ENCODE data around the gene GPR39.

DNA sequence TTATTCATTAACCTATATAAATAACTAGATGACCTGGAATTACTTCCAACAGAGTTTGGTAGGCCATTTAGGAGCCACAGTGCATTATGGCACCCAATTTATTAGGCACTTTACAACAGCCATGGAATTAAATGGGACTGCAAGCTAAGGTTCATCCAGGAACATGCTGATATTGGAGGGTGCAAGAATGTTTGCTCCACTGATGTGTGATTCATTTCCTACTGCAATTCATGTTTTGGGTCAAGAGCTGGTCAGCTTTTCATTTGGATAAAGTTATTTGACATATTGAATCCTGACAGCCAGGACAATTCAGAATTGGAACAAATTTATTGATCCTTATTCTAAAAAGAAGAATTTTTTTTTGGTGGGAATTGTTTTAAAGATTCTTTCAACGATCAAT lies 265.2 kb downstream of the GPR39 start:
- TF ChIP-seq ISL1 (CRISPR knock-in tag; IDR thresholded peaks at IDR 0.05) (no peak), ZNF565 (CRISPR knock-in tag; conservative IDR thresholded peaks at IDR 0.05; ENCODE audit: low read depth) (no peak)
